GM19452 (cell line): ENCODE results near the gene SUPT3H.
"Not testable (repeated sequence)": the region's sequence is repeated elsewhere in the genome, so short reads cannot be mapped to it uniquely, and the experiment has no call there.

Source experiments
- ATAC-seq: cut with Tn5 transposase; IDR thresholded peaks from one replicate; pipeline ENCODE4 v1.9.1; 2021; ENCODE audit not compliant: unreplicated experiment

The SUPT3H gene

DNA sequence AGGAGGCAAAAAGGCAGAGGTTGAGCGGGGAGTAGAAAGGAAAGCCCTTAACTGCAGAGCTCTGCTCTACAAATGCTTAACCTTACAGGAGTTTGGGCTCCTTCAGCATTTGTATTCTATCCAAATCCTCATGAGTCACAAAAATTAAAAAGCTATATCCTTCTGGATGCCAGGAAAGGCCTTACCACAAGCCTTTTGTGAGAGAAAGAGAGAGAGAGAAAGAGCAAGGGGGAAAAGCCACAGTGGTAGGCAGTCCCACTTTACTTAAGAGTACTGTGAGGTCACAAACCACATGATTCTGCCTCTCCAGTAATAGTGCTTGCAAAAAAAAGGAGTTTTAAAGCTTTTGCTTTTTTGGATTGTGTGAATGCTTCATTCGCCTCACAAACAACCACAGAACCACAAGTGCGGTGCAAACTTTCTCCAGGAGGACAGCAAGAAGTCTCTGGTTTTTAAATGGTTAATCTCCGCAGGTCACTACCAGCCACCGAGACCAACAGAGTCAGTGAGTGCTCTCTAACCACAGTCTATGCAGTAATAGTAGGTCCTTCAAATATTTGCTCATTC, 49.7 kb downstream of the SUPT3H start, which contains the start of gene RUNX2:
Gene RUNX2, plus strand, starts transcription at position 375 of the 567 bp plus-strand sequence. CDS start 397 bp downstream, outside the sequence.
- ATAC-seq = no peak

DNA sequence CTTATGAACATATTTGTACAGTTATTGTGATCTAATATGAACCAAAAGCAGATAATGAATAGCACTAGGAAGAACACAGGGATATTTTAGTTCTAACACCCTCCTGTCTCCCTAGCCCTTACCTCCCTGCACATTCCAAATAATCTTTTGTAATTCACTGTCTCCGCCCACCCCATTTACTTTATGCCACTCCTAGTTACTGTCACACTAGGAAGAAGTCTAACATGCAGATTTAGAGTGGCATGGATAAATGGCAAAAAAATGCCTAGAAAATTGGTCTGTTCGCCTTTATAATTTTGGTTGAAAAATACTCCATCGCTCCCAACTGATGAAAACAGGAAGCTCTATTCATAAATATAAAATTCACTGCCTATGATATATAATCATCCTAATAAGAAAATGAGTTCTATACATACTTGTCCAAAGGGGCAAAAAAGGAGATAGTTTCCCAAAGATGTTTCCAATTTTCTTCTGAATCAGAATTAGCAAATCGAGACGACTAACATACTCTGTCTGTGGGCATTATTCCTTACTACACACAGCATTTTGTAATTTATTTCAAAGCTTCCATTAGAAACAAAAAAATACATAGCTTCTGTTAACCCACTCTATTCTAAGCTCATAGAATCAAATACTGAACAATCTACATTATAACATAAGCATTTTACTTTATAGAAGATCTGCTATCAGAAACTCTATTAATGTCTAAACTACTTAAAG, 50.9 kb downstream of the SUPT3H start:
- ATAC-seq = no peak

DNA sequence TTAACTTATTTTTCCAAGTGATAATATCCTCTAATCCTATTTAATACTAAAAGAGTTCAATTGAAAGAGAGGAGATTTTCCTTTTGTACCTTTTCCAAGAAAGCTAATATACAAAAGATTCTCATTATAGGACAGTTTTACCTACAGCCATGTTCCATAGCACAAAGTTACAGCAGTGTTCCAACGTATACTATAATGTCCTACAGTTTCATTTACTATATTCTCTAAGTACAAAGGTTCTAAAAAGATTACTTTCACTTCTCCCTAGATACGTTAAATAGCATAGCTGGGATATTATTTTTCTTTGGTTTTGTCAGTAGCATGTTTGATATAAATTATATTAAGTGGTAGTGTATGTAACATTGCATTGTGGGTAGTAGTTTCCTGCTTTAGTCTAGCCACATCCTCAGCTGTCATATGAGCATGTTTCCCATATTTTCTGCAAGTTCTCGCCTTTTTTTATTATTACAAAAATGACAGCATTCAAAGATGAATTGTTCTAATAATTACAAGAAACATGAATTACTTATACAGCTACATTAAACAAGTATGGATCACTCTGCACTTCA, 54.0 kb downstream of the SUPT3H start:
- ATAC-seq = no peak

DNA sequence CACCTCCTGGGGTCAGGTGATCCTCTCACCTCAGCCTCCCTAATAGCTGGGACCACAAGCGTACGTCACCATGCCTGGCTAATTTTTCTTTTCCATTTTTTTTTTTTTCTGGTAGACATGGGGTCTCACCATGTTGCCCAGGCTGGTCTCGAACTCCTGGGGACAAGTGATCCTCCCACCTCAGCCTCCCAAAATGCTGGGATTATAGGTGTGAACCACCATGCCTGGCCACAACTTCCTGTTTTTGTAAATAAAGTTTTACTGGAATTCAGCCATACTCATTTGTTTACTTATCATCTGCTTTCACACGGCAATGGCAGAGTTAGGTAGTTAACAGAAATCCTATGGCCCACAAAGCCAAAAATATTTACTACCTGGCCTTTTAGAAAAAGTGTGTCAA, 57.4 kb downstream of the SUPT3H start:
- no peak for ATAC-seq

DNA sequence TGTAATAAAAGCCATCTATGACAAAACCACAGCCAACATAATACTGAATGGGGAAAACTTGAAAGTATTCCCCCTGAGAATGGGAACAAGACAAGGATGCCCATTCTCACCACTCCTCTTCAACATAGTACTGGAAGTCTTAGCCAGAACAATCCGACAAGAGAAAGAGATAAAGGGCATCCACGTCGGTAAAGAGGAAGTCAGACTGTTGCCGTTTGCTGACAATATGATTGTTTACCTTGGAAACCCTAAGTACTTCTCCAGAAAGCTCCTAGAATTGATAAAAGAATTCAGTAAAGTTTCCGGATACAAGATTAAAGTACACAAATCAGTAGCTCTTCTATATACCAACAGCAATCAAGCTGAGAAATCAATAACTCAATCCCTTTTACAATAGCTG, 63.6 kb downstream of the SUPT3H start:
- no peak for ATAC-seq

DNA sequence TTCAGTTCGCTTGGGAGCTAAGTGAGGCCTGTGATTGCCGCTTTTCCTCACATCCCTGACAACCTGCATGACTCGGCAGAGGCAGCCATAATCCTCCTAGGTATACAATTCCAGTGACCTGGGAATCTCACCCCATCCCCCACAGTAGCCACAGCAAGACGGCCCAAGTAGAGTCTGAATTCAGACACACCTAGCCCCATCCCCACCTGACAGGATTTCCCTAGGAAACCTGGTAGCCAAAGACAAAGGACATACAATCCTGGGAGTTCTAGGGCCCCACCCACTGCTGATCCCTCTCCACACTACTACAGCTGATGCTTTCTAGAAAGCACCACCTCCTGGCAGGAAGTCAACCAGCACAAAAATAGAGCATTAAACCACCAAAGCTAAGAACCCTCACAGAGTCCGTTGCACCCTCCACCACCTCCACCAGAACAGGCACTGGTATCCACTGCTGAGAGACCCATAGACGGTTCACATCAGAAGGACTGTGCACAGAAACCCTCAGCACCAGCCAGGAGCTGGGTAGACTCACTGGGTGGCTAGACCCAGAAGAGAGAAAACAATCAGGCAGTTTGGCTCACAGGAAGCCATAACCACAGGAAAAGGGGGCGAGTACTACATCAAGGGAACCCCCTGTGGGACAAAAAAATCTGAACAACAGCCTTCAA, 67.5 kb downstream of the SUPT3H start:
- ATAC-seq = no peak

DNA sequence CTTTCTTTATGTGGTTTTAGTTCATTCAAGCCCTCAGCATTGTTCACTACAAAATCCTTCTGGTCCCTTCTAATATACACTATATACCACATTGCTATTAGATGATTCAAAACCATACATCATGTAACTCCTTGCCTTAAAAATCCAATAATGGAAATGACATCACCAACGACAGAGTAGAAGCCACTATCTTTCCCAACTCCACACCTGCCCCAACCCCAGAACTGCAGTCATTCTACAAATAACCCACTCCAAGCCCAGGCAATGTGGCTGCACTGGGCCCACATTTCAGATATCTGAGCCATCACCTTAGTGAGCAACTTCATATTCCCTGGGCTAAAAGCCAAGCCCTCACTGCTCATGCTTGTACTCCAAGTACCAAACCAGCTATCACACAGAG, 72.2 kb downstream of the SUPT3H start:
- ATAC-seq = no peak

DNA sequence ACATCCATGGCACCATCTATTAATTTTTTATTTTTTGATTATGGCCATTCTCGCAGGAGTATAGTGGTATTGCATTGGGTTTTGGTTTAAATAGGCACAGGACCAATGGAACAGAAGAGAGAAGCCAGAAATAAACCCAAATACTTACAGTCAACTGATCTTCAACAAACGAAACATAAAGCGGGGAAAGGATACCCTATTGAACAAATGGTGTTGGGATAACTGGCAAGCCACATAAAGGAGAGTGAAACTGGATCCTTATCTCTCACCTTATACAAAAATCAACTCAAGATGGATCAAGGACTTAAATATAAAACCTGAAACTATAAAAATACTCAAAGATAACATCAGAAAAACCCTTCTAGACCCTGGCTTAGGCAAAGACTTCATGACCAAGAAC, 74.9 kb downstream of the SUPT3H start:
- no peak for ATAC-seq

DNA sequence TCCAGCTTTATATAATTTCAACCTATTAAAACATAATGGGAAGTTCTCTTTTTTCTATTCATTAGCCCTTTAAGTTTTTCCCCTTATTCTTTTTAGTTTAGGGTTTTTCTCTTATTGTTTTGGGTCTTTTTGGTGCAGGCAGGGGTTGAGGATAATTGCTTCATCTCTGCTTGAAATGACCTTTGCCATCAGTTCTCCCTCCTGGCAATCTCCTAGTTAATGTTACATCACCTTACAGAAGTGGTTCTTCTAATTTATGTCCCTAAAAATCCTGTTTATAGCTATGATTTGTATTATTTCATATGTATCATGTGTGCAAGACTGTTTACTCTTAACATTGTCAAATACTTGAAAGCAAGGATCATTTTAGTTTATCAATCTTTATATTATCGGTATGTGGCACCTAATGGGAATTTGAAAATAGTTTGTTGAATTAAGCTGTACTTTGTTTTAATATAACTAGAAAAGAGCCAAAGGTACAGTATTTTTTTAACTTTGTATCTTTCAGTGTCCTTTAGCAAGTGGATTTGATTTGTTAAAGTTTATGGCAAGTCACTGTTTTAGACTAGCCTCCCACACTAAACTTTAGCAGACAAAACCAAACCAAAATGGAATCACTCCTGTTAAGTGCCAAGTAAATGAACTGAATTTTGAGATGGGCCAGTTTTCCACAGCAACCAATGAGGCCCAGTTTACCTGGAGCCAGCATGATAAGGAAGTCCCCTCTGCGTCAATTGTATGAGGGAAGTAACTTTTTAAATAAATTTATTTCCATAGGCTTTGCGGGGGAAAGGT, 76.2 kb downstream of the SUPT3H start:
- no peak for ATAC-seq

DNA sequence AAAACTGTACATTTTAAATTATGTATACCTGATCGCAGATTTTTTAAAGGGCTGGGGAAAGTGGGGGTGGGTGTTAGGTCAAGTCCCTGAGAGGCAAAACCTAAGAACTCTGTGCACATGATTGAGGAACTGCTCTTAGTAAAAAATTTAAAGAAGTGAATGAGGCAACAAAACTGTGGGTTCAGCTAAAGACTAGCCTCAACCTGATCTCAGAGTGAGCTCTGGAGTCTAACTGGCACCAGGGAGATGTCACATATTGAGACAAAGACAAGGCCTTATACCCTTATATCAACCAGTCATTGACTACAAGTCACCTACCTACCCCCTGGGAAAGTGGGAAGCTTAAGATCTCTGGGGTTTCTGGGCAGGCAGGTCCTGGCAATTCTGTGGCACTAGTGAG, 77.0 kb downstream of the SUPT3H start:
- no peak for ATAC-seq

DNA sequence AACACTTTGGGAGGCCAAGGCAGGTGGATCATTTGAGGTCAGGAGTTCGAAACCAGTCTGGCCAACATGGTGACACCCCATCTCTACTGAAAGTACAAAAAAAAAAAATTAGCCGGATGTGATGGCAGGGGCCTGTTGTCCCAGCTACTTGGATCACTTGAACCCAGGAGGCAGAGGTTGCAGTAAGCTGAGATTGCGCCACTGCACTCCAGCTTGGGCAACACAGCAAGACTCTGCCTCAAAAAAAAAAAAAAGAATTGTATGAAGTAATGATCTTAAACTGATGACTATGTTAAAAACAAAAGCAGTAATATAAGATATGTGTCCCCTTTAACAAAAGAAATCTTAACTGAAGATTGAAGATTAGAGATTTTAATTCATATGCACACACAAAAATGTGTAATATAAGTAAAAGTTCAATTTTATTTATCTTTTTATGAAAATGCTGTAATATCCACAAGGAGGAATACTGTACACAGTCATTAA, 78.6 kb downstream of the SUPT3H start:
- ATAC-seq = no peak

DNA sequence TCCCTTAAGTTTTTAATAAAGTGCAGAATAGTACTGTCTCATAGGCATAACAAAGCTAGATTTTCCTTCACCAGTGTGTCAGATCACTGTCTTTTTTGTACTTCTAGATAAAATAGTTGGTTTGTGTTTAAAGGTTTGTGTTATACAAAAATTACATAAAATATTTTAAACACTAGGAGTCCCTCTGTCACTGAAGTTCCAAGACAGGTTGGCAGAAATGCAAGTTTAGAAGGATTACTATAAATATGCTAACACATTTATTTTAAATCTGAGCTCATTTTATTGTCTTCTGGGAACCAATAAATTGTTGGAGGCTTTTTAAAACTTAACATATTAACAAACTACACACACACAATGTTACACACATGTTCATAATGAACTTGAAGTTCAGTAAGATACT, 80.4 kb downstream of the SUPT3H start:
- ATAC-seq = no peak

DNA sequence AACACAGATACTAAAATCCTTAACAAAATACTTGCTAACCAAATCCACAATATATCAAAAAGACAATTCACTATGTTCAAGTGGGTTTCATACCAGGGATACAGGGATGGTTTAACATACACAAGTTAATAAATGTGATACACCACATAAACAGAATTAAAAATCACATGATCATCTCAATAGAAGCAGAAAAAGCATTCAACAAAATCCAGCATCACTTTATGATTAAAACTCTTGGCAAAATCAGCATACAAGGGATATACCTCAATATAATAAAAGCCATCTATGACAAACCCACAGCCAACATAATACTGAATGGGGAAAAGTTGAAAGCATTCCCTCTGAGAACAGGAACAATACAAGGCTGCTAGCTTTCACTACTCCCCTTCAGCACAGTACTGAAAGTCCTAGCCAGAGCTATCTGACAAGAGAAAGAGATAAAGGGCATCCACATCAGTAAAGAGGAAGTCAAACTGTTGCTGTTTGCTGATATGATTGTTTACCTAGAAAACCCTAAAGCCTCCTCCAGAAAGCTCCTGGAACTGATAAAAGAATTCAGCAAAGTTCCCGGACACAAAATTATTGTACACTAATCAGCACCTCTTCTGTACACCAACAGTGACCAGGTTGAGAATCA, 83.6 kb downstream of the SUPT3H start:
- not testable (repeated sequence) for ATAC-seq

DNA sequence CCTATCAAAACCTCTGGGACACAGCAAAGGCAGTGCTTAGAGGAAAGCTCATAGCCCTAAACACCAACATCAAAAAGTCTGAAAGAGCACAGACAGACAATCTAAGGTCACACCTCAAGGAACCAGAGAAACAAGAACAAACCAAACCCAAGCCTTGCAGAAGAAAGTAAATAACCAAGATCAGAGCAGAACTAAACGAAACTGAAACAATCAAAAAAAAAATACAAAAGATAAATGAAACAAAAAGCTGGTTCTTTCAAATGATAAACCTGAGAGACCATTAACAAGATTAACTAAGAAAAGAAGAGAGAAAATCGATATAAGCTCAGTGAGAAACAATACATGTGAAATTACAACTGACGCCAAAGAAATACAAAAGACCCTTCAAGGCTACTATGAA, 84.4 kb downstream of the SUPT3H start:
- no peak for ATAC-seq

DNA sequence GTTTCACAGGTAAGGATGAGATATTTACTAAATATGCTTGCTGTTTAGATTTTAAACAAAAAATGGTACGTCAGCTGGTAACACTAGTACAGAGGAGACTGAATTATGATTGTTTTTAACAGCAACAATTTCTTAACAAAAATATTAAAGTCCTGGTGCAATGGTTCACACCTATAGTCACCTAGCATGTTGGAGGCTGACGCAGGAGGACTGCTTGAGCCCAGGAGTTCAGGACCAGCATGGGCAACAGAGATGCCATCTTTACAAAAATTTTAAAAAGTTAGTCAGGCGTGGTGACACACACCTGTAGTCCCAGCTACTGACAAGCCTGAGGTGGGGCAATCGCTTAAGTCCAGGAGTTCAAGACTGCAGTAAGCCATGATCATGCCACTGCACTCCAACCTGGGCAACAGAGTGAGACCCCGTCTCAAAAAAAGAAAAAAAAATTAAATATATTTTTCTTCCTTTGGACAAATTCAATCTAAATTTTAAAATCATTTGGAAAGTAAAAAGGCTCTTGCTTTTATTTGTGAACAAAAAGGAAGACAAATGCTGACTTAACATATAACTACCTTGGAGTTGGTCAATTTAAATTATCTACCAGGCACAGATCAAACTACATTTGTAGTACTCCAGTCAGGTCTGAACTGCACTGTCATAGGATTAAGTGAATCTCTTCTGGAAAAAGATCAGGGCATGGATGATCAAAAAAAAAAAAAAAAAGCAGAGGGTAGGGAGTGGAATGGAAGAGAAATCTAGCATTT, 87.8 kb downstream of the SUPT3H start:
- ATAC-seq = no peak

DNA sequence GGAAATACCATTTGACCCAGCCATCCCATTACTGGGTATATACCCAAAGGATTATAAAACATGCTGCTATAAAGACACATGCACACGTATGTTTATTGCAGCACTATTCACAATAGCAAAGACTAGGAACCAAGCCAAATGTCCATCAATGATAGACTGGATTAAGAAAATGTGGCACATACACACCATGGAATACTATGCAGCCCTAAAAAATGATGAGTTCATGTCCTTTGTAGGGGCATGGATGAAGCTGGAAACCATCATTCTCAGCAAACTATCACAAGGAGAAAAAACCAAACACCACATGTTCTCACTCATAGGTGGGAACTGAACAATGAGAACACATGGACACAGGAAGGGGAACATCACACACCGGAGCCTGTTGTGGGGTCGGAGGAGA, 91.0 kb downstream of the SUPT3H start:
- ATAC-seq = not testable (repeated sequence)

DNA sequence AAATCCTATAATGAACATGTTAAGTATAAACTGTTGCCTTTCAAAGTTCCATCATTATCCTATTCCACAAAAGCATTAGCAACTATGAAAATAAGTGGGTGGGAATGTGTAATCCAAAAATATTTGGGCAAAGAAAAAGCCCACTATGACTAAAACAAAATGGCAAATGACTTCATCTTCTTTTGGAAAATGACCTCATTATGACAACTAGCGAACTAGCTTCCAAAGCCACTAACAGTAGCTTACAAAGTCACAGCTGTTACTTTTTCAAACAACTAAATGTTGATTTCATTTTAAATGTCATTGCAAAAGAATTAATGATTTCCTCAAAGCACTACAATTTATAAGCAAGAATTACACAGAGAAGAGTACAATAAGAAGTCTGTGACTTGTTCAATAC, 99.4 kb downstream of the SUPT3H start:
- ATAC-seq = no peak

DNA sequence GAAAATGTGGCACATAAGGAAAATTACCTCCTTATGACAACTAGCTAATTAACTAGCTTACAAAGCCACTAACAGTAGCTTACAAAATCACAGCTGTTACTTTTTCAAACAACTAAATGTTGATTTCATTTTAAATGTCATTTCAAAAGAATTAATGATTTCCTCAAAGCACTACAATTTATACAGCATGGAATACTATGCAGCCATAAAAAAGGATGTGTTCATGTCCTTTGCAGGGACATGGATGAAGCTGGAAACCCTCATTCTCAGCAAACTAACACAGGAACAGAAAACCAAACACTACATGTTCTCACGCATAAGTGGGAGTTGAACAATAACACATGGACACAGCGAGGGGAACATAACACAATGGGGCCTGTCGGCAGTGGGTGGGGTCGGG, 100.0 kb downstream of the SUPT3H start:
- ATAC-seq = not testable (repeated sequence)

DNA sequence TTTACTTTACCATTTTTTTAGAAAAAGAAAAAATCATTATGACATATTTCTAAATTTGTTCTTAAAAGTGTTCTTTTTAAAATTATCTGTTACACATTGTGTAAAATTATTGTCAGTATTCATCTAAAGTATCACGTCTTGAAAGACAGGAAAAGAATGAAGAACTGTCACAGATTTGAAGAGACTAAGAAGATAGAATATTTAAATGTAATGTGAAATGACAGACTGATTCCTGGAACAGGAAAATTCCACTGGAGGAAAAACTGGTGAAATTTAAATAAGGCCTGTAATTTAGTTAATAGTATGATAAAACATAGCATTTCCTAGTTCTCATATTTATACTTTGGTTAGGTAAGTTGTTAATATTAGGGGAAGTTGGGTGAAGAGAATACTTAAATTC, 102.4 kb downstream of the SUPT3H start:
- ATAC-seq = no peak

DNA sequence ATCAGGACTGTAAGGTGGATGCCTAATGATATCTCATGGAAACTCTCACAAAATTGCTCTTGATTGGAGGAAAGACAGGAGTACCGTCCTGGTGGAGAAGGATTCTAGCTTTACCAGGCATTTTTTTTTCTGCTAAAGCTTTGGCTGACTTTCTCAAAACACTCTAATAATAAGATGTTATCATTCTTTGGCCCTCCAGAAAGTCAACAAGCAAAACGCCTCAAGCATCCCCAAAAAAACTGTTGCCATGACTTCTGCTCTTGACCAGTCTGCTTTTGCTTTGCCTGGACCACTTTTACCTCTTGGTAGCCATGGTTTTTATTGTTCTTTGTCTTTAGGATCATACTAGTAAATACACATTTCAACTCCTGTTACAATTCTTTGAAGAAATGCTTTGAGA, 105.1 kb downstream of the SUPT3H start:
- ATAC-seq = no peak
